ENCODE results near the gene LVRN. TPM values are rescaled to one million over a fixed set of nuclear protein-coding genes. Genes with fewer than 3 reads are reported as not detected.

Gene LVRN
- total and polyA plus RNA-seq, 3 experiments from 2014 or later: 0.18 TPM; not detected in 2

DNA sequence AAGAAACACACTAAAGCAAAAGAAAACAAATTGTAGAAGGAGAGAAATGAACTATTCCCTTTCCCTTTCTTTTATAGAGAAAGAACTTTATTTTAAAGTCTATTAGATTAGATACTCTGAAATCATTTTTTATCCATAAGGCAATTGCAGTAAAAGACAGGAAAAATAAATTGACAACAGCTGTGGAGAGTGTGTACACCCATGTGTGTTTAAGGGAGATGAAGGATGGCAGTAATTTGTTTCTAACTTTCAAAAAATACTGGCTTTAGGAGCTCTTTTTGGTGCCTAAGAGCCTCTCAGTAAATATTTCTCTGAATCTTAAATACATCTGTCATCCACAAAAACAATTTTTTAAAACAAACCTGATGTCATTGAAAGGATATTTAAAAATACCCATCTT lies 51.7 kb downstream of the LVRN start:
- Histone ChIP-seq H3K4me1 (ENCODE audit: insufficient read depth, low read length) (no peaks in the 10 kb centered on the region), H3K27ac (ENCODE audit: low read depth, low read length) (no peak overlapping the region), H3K9me3 (ENCODE audit: low read length) (no peaks in the 10 kb centered on the region), H3K4me3 (ENCODE audit: low read length) (no peak overlapping the region), H3K36me3 (ENCODE audit: insufficient read depth, low read length) (no peaks in the 10 kb centered on the region), H3K27me3 (ENCODE audit: insufficient read depth, low read length, poor library complexity, severe bottlenecking) (no peaks in the 10 kb centered on the region)
- H3K27ac Mint-ChIP-seq: no peak overlapping the region
- no peaks in the 10 kb centered on the region for H3K9me3 Mint-ChIP-seq
- POLR2A ChIA-PET: no interaction called here
- CTCF ChIA-PET: no interaction called here
- peaks cover 0 to 13% of the 10 kb centered on the region in 2 donors for H3K27me3 Mint-ChIP-seq
- H3K4me1 Mint-ChIP-seq: no peaks in the 10 kb centered on the region
- DNase-seq: no peak
- H3K4me3 Mint-ChIP-seq: no peak overlapping the region
- H3K36me3 Mint-ChIP-seq: no peaks in the 10 kb centered on the region

DNA sequence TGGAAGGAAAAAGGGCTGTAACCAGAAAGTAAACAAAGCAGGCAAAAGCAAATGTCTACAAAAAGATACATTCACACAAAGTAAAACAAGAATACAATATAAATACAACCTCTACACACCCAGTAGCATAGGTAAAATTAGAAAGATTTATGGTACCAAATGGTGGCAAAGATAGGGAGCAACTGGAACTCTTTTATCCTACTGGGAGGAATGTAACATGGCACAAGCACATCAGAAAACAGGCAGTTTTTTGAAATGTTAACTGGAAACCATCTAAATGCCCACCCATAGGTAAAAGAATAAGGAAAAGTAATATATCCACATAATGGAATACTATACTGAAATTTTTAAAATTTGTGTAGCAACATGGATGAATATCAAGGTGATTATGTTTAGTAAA lies 61.3 kb downstream of the LVRN start:
- Mint-ChIP-seq H3K36me3 (no peaks in the 10 kb centered on the region), H3K27ac (no peak overlapping the region), H3K4me3 (no peak overlapping the region), H3K9me3 (no peaks in the 10 kb centered on the region), H3K4me1 (no peaks in the 10 kb centered on the region), H3K27me3 (peaks cover 0 to 13% of the 10 kb centered on the region in 2 donors)
- no peaks in the 10 kb centered on the region for H3K9me3 ChIP-seq (ENCODE audit: low read length)
- H3K36me3 ChIP-seq (ENCODE audit: insufficient read depth, low read length): no peaks in the 10 kb centered on the region
- no peak for DNase-seq
- no peak overlapping the region for H3K27ac ChIP-seq (ENCODE audit: low read depth, low read length)
- POLR2A ChIA-PET: no interaction called here
- CTCF ChIA-PET: no interaction called here
- no peaks in the 10 kb centered on the region for H3K27me3 ChIP-seq (ENCODE audit: insufficient read depth, low read length, poor library complexity, severe bottlenecking)
- H3K4me1 ChIP-seq (ENCODE audit: insufficient read depth, low read length): no peaks in the 10 kb centered on the region
- no peak overlapping the region for H3K4me3 ChIP-seq (ENCODE audit: low read length)

DNA sequence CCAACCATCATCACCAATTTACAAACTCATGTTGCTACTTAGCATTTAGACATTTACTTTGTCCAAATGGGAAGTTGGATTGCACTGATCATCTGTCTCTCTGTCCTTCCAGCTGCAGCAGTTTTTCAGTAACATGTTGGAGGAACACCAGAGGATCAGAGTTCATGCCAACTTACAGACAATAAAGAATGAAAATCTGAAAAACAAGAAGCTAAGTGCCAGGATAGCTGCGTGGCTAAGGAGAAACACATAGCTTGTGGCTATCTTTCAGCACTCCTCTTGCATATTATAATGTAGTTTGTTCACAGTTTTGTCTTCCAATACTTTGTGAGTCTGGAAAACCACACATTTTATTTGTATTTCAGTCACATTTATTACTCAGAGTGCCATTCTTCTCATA lies 63.6 kb downstream of the LVRN start:
- peaks cover 4 to 22% of the 10 kb centered on the region in 2 donors for H3K27me3 Mint-ChIP-seq

DNA sequence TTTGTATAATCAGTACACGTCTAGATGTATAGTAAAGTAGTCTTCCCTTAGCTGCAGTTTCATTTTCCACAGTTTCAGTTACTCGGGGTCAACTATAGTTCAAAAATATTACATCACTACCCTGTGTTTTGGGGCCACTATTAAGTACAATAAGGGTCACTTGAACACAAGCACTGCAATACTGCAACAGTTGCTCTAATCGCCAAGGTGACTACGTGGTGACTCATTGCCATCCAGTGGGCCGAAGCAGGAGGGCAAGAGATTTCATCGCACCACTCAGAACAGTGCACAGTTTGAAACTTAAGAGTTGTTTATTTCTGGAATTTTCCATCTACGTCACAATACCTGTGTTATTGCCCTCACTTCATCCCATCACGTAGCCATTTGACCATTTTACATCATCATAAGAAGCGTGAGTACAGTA lies 69.8 kb downstream of the LVRN start, which contains the start of gene ARL14EPL:
Gene ARL14EPL, plus strand, starts transcription at position 379 of the 424 bp plus-strand sequence. CDS start 18,994 bp downstream, outside the sequence.
- Mint-ChIP-seq H3K4me1 (peaks cover 11 to 19% (median 15%) of the 10 kb centered on the region in 3 donors), H3K4me3 (peak within 1 kb of the TSS in 6 of 7 donors; percentile 7 to 82 (median 53)), H3K27ac (peak within 1 kb of the TSS in 7 of 8 donors; percentile 10 to 84 (median 77)), H3K36me3 (no peaks in the 10 kb centered on the region), H3K27me3 (peaks cover 9 to 23% of the 10 kb centered on the region in 2 donors), H3K9me3 (no peaks in the 10 kb centered on the region)
- Histone ChIP-seq H3K36me3 (ENCODE audit: insufficient read depth, low read length) (no peaks in the 10 kb centered on the region), H3K27me3 (ENCODE audit: insufficient read depth, low read length, poor library complexity, severe bottlenecking) (no peaks in the 10 kb centered on the region), H3K4me3 (ENCODE audit: low read length) (no peak within 1 kb of the TSS), H3K4me1 (ENCODE audit: insufficient read depth, low read length) (no peaks in the 10 kb centered on the region), H3K9me3 (ENCODE audit: low read length) (no peaks in the 10 kb centered on the region), H3K27ac (ENCODE audit: low read depth, low read length) (peak within 1 kb of the TSS; percentile 9)
- peak in 3 of 5 donors; percentile 13 to 55 (median 13) for DNase-seq
- CTCF ChIA-PET: interaction anchor here (0.9 kb wide), 1 partner anchor 397 kb away, joined by 3 read pairs; no protein-coding TSS in a partner anchor
- POLR2A ChIA-PET: no interaction called here

More for the DNA sequence above, 63.6 kb downstream of the LVRN start:
- Histone ChIP-seq H3K4me3 (ENCODE audit: low read length) (no peak overlapping the region), H3K27ac (ENCODE audit: low read depth, low read length) (no peak overlapping the region), H3K27me3 (ENCODE audit: insufficient read depth, low read length, poor library complexity, severe bottlenecking) (no peaks in the 10 kb centered on the region), H3K9me3 (ENCODE audit: low read length) (no peaks in the 10 kb centered on the region), H3K36me3 (ENCODE audit: insufficient read depth, low read length) (no peaks in the 10 kb centered on the region), H3K4me1 (ENCODE audit: insufficient read depth, low read length) (no peaks in the 10 kb centered on the region)
- H3K27ac Mint-ChIP-seq: no peak overlapping the region
- ChIA-PET CTCF (no interaction called here), POLR2A (no interaction called here)
- no peak for DNase-seq
- no peaks in the 10 kb centered on the region for H3K4me1 Mint-ChIP-seq
- H3K36me3 Mint-ChIP-seq: no peaks in the 10 kb centered on the region
- H3K4me3 Mint-ChIP-seq: no peak overlapping the region
- no peaks in the 10 kb centered on the region for H3K9me3 Mint-ChIP-seq

DNA sequence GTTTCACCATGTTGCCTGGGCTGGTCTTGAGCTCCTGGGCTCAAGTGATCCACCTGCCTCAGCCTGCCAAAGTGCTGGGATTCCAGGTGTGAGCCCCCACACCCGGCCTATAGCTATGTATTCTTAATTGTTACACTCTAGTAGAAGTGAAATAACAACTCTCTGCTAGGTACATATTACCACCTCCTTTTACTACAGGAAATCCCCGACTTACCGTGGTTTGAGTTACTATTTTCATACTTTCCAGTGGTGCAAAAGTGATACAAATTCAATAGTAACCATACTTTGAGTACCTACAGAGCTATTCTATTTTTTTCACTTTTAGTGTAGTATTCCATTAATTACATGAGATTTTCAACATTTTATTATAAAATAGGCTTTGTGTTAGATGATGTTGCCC lies 70.7 kb downstream of the LVRN start:
- ChIA-PET POLR2A (no interaction called here), CTCF (no interaction called here)
- Mint-ChIP-seq H3K36me3 (no peaks in the 10 kb centered on the region), H3K27ac (peak overlapping the region in 6 of 8 donors; percentile 10 to 82 (median 48)), H3K4me3 (peak overlapping the region in 3 of 7 donors; percentile 7 to 82 (median 15)), H3K9me3 (no peaks in the 10 kb centered on the region), H3K4me1 (peaks cover 18 to 27% (median 22%) of the 10 kb centered on the region in 3 donors), H3K27me3 (peaks cover 9 to 24% of the 10 kb centered on the region in 2 donors)
- Histone ChIP-seq H3K36me3 (ENCODE audit: insufficient read depth, low read length) (no peaks in the 10 kb centered on the region), H3K4me1 (ENCODE audit: insufficient read depth, low read length) (no peaks in the 10 kb centered on the region), H3K9me3 (ENCODE audit: low read length) (no peaks in the 10 kb centered on the region), H3K4me3 (ENCODE audit: low read length) (no peak overlapping the region), H3K27ac (ENCODE audit: low read depth, low read length) (no peak overlapping the region), H3K27me3 (ENCODE audit: insufficient read depth, low read length, poor library complexity, severe bottlenecking) (no peaks in the 10 kb centered on the region)
- no peak for DNase-seq

DNA sequence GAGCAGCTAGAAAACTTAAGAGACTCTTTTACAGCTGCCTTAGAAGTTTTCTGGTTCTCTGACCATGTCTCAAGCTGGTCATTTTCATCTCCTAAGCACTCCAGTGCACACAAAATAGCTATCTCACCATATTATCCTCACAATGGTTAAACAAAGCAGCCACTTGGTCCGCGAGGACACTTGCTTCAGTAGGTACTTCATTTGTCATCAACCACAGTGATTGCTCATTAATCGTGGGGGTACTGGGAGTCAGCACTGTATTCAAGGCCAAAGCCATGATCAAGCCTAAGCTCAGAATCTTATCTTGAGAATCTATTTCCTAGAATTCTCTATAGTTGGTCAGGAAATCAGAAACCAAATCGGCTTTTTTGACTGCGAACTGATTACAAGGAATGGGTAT lies 72.8 kb downstream of the LVRN start:
- Mint-ChIP-seq H3K36me3 (no peaks in the 10 kb centered on the region), H3K4me1 (peaks cover 32 to 43% (median 37%) of the 10 kb centered on the region in 3 donors), H3K9me3 (no peaks in the 10 kb centered on the region), H3K27ac (peak overlapping the region in 2 of 8 donors; percentile 42 to 90), H3K27me3 (peaks cover 7 to 24% of the 10 kb centered on the region in 2 donors), H3K4me3 (no peak overlapping the region)
- H3K27me3 ChIP-seq (ENCODE audit: insufficient read depth, low read length, poor library complexity, severe bottlenecking): no peaks in the 10 kb centered on the region
- ChIA-PET POLR2A (no interaction called here), CTCF (no interaction called here)
- H3K27ac ChIP-seq (ENCODE audit: low read depth, low read length): no peak overlapping the region
- H3K36me3 ChIP-seq (ENCODE audit: insufficient read depth, low read length): no peaks in the 10 kb centered on the region
- H3K9me3 ChIP-seq (ENCODE audit: low read length): no peaks in the 10 kb centered on the region
- no peak for DNase-seq
- no peaks in the 10 kb centered on the region for H3K4me1 ChIP-seq (ENCODE audit: insufficient read depth, low read length)
- no peak overlapping the region for H3K4me3 ChIP-seq (ENCODE audit: low read length)

DNA sequence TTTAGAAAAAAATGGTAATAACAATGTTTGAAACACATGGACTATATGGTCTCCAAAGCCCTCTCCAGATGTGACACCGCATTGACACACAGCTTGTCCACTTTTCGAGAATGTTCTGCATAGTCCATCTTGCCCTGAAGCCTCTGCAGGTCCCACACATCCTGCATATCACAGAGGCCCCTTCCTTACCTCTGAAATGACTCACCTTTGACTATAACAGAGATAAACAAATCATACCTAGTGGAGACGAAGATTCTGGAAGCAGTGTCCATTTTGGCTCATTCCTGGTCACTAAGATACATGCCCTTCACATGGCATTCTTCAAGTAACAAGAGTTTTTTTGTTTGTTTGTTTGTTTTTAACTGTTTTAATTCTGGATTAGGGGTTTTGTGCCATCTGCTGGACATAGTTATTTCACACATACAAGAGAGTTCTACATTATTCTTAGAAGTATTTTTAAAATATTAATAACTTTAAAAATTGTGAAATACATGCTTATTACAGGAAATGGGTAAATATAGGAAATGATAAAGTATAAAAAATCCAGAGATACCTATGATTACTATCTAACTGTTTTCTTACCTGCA lies 75.1 kb downstream of the LVRN start:
- no peaks in the 10 kb centered on the region for H3K27me3 ChIP-seq (ENCODE audit: insufficient read depth, low read length, poor library complexity, severe bottlenecking)
- Mint-ChIP-seq H3K36me3 (no peaks in the 10 kb centered on the region), H3K9me3 (no peaks in the 10 kb centered on the region), H3K27me3 (peaks cover 4 to 23% of the 10 kb centered on the region in 2 donors), H3K4me1 (peaks cover 27 to 33% (median 32%) of the 10 kb centered on the region in 3 donors), H3K4me3 (peak overlapping the region in 1 of 7 donors; percentile 35), H3K27ac (peak overlapping the region in 6 of 8 donors; percentile 78 to 99 (median 84))
- no peaks in the 10 kb centered on the region for H3K9me3 ChIP-seq (ENCODE audit: low read length)
- H3K4me3 ChIP-seq (ENCODE audit: low read length): no peak overlapping the region
- H3K4me1 ChIP-seq (ENCODE audit: insufficient read depth, low read length): no peaks in the 10 kb centered on the region
- H3K27ac ChIP-seq (ENCODE audit: low read depth, low read length): no peak overlapping the region
- H3K36me3 ChIP-seq (ENCODE audit: insufficient read depth, low read length): no peaks in the 10 kb centered on the region
- ChIA-PET POLR2A (no interaction called here), CTCF (no interaction called here)
- no peak for DNase-seq

DNA sequence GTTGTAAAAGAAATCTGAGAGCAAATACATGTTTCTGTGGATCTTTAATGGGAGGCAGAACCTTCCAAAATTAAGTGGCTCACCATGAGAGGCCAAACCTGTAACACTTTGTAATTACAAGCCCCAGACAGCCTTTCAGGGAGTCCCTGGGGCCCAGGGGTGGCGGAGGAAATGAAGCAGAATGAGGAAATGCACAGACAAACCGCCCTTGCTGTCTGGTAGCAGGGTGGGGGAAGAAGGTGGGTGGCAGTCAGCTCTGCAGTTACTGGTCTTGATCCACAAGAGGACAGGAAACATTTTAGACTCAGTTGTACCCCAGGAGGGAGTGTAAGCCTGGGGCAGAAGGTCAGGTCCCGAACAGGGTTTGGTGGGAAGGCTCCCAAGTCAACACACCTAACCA lies 76.5 kb downstream of the LVRN start:
- Histone ChIP-seq H3K27me3 (ENCODE audit: insufficient read depth, low read length, poor library complexity, severe bottlenecking) (no peaks in the 10 kb centered on the region), H3K27ac (ENCODE audit: low read depth, low read length) (no peak overlapping the region), H3K9me3 (ENCODE audit: low read length) (no peaks in the 10 kb centered on the region), H3K4me3 (ENCODE audit: low read length) (no peak overlapping the region), H3K4me1 (ENCODE audit: insufficient read depth, low read length) (no peaks in the 10 kb centered on the region), H3K36me3 (ENCODE audit: insufficient read depth, low read length) (no peaks in the 10 kb centered on the region)
- CTCF ChIA-PET: no interaction called here
- Mint-ChIP-seq H3K4me3 (peak overlapping the region in 4 of 7 donors; percentile 24 to 60 (median 35)), H3K9me3 (no peaks in the 10 kb centered on the region), H3K27ac (peak overlapping the region; percentile 79 to 99 (median 88)), H3K4me1 (peaks cover 24 to 31% (median 25%) of the 10 kb centered on the region in 3 donors), H3K27me3 (peaks cover 4 to 23% of the 10 kb centered on the region in 2 donors), H3K36me3 (no peaks in the 10 kb centered on the region)
- peak in 4 of 5 donors; percentile 5 to 62 (median 24) for DNase-seq
- POLR2A ChIA-PET: no interaction called here

Data from CD8-positive, alpha-beta memory T cell (primary cell).